Epithelial cell of proximal tubule (primary cell): ENCODE data around the gene FTL. TPM values are rescaled to one million over a fixed set of nuclear protein-coding genes. Genes with fewer than 3 reads are reported as not detected.

Experiments
- DNase-seq: peaks from one replicate; pipeline ENCODE4 v3.0.0-alpha.2; 2011; ENCODE audit warnings: low read depth
- H3K4me3 ChIP-seq: 2 replicates; pipeline ENCODE4 v1.5.1; 2011; ENCODE audit warnings: low read depth, mild to moderate bottlenecking, low read length
- total RNA-seq: library from RNA; depleted of rRNA; stranded (reverse); fragments of >200 nt; gene quantifications from 2 replicates; pipeline ENCODE4 v1.2.3, GENCODE V29; 2015
- TF ChIP-seq, protein P1 (sequence below): conservative IDR thresholded peaks from 2 replicates; pipeline ENCODE4 v1.5.1; 2012; ENCODE audit warnings: low read depth, mild to moderate bottlenecking, low read length

Gene FTL
- total RNA-seq, 1 donor from 2014 or later, result 2,420 TPM

DNA sequence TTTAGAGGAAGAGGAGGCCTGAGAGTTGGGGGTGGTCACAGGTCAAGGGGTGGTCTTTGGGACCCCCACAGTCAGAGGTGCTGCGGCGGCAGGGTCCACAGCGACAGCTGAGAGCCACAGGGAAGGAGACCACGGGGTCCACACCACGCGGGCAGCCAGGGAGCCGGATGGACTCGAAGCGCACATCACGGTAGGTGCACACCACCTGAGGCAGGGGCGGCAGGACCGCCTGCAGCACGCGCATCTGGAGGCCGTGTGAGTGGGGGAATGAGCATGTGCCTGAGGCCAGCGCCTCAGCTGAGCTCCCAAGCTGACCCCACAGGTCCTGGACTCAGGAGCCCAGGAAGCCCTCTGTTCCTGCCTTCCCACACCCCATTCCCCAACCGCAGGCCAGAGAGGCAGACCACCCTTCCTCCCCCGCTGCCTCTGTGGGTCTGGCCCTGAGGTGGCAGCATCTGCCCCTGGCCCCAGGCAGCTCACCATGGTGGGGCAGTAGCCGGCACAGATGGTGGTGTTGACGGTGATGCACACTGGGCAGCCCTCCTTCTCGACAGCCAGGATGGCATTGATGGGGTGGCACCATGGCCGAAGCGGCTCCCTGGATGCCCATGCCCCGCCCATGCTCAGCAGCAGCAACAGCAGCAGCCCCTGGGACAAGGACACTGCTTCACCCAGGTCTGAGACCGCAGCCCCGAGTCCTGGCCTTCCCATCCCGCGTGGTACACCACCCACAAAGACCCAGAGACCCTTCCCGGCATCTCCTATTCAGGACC lies 51.1 kb downstream of the FTL start:
- H3K4me3 ChIP-seq, result no peak overlapping the region
- TF ChIP-seq, protein P1, sequence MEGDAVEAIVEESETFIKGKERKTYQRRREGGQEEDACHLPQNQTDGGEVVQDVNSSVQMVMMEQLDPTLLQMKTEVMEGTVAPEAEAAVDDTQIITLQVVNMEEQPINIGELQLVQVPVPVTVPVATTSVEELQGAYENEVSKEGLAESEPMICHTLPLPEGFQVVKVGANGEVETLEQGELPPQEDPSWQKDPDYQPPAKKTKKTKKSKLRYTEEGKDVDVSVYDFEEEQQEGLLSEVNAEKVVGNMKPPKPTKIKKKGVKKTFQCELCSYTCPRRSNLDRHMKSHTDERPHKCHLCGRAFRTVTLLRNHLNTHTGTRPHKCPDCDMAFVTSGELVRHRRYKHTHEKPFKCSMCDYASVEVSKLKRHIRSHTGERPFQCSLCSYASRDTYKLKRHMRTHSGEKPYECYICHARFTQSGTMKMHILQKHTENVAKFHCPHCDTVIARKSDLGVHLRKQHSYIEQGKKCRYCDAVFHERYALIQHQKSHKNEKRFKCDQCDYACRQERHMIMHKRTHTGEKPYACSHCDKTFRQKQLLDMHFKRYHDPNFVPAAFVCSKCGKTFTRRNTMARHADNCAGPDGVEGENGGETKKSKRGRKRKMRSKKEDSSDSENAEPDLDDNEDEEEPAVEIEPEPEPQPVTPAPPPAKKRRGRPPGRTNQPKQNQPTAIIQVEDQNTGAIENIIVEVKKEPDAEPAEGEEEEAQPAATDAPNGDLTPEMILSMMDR, result no peak
- DNase-seq, result no peak

Other genes starting within 250 kb of the FTL start
- 0.72 and 1.5 TPM in 2 replicates for gene MAMSTR, start 245.6 kb upstream of the FTL start, total RNA-seq
- 3.5 and 6.9 TPM in 2 replicates for gene RASIP1, start 224.7 kb upstream of the FTL start, total RNA-seq
- not detected in 2 replicates for gene IZUMO1, start 218.4 kb upstream of the FTL start, total RNA-seq
- gene FUT1, start 212.7 kb upstream of the FTL start, total RNA-seq, result 2.9 and 3.0 TPM in 2 replicates
- gene FGF21, start 209.8 kb upstream of the FTL start, total RNA-seq, result not detected in 2 replicates
- 45.5 and 60.7 TPM in 2 replicates for gene BCAT2, start 154.3 kb upstream of the FTL start, total RNA-seq
- gene HSD17B14, start 128.8 kb upstream of the FTL start, total RNA-seq, result 2.2 and 2.8 TPM in 2 replicates
- 1.8 and 5.0 TPM in 2 replicates for gene PLEKHA4, start 96.7 kb upstream of the FTL start, total RNA-seq
- 23.9 and 32.2 TPM in 2 replicates for gene PPP1R15A, start 92.9 kb upstream of the FTL start, total RNA-seq
- gene TULP2, start 66.6 kb upstream of the FTL start, total RNA-seq, result not detected in 2 replicates
- gene NUCB1, start 65.0 kb upstream of the FTL start, total RNA-seq, result 142 and 250 TPM in 2 replicates
- gene DHDH, start 31.6 kb upstream of the FTL start, total RNA-seq, result 0.07 and 0.35 TPM in 2 replicates
- gene BAX, start 10.4 kb upstream of the FTL start, total RNA-seq, result 173 and 179 TPM in 2 replicates
- gene GYS1, start 28.0 kb downstream of the FTL start, total RNA-seq, result 42.2 and 42.4 TPM in 2 replicates
- 212 and 389 TPM in 2 replicates for gene RUVBL2, start 28.6 kb downstream of the FTL start, total RNA-seq
- gene LHB, start 51.8 kb downstream of the FTL start, total RNA-seq, result 3.6 TPM in 1 of 2 replicates, not detected in the other
- not detected in 2 replicates for gene CGB3, start 59.0 kb downstream of the FTL start, total RNA-seq
- not detected in 2 replicates for gene CGB2, start 66.6 kb downstream of the FTL start, total RNA-seq
- not detected in 2 replicates for gene CGB1, start 71.6 kb downstream of the FTL start, total RNA-seq
- gene CGB5, start 78.5 kb downstream of the FTL start, total RNA-seq, result not detected in 2 replicates
- gene CGB8, start 83.8 kb downstream of the FTL start, total RNA-seq, result 1.2 TPM in 2 replicates
- gene CGB7, start 92.4 kb downstream of the FTL start, total RNA-seq, result 0.36 and 1.8 TPM in 2 replicates
- 0.22 and 1.3 TPM in 2 replicates for gene NTF4, start 99.5 kb downstream of the FTL start, total RNA-seq
- not detected in 2 replicates for gene KCNA7, start 107.4 kb downstream of the FTL start, total RNA-seq
- gene SNRNP70, start 120.1 kb downstream of the FTL start, total RNA-seq, result 165 and 257 TPM in 2 replicates
- gene LIN7B, start 149.1 kb downstream of the FTL start, total RNA-seq, result 2.2 and 3.7 TPM in 2 replicates
- gene C19orf73, start 153.8 kb downstream of the FTL start, total RNA-seq, result 2.7 and 10.3 TPM in 2 replicates
- 1.7 and 3.3 TPM in 2 replicates for gene PPFIA3, start 154.2 kb downstream of the FTL start, total RNA-seq
- gene HRC, start 190.1 kb downstream of the FTL start, total RNA-seq, result not detected in 2 replicates
- 11.6 and 13.3 TPM in 2 replicates for gene TRPM4, start 192.5 kb downstream of the FTL start, total RNA-seq